SK-N-SH (cell line): Measurements from ENCODE around the gene RAB20. TPM values are rescaled to one million over a fixed set of nuclear protein-coding genes. Genes with fewer than 3 reads are reported as not detected.

ENCODE experiments used
- CTCF ChIA-PET: fragments of 300-600, 350-600 bp; formaldehyde crosslinking; extraction: SDS; loops from one replicate; lab custom pipeline; 2021; lab: Yijun Ruan, JAX
- POLR2A ChIA-PET: fragments of 350-600 bp; sonication (Branson Sonifier 250); formaldehyde crosslinking; extraction: SDS; loops from one replicate; lab custom pipeline; 2020; ENCODE audit warnings: antibody characterized with exemption, inconsistent platforms; lab: Yijun Ruan, JAX
- DNase-seq: peaks from one replicate; pipeline ENCODE4 v3.0.0; 2012
- H2AFZ ChIP-seq: fragments of 200-600 bp; sonication (generic); 2 replicates; pipeline ENCODE4 v1.8.1; 2016; ENCODE audit warnings: antibody characterized with exemption, mild to moderate bottlenecking, low read depth
- H3F3A ChIP-seq: fragments of 200-600 bp; sonication (generic); replicated peaks from 2 replicates; pipeline ENCODE3; 2016; ENCODE audit warnings: antibody characterized with exemption, mild to moderate bottlenecking; ENCODE audit not compliant: insufficient read depth
- H3K27ac ChIP-seq, 2 experiments: fragments of 200-500 bp in 1 of 2; fragments of 200-600 bp in 1 of 2; sonication (Bioruptor generic) in 1 of 2; sonication (generic), shearing (Covaris generic) in 1 of 2; 2 replicates each; pipeline versions ENCODE4 v1.5.1 to v1.6.1; 2014 to 2016; ENCODE audit warnings: low read depth in 2 of 2, inconsistent platforms in 1 of 2, low read length in 1 of 2, mild to moderate bottlenecking in 1 of 2, mixed read lengths in 1 of 2
- H3K27me3 ChIP-seq: fragments of 200-600 bp; sonication (generic), shearing (Covaris generic); 2 replicates; pipeline ENCODE4 v1.6.1; 2016; ENCODE audit warnings: mixed run types; ENCODE audit not compliant: insufficient read depth
- H3K36me3 ChIP-seq, 2 experiments: fragments of 200-500 bp in 1 of 2; fragments of 200-600 bp in 1 of 2; sonication (Bioruptor generic) in 1 of 2; sonication (generic) in 1 of 2; replicated peaks in 1 of 2; 2 replicates each; pipeline versions ENCODE3 to v1.5.1; 2014 to 2016; ENCODE audit warnings: low read length in 1 of 2, mild to moderate bottlenecking in 1 of 2; ENCODE audit not compliant: insufficient read depth in 2 of 2, control insufficient read depth in 1 of 2
- H3K4me1 ChIP-seq, 2 experiments: fragments of 200-500 bp in 1 of 2; fragments of 200-600 bp in 1 of 2; sonication (Bioruptor generic) in 1 of 2; sonication (generic), shearing (Covaris generic) in 1 of 2; 2 replicates each; pipeline versions ENCODE4 v1.5.1 to v1.6.1; 2014 to 2016; ENCODE audit warnings: low read depth in 1 of 2, low read length in 1 of 2, mixed run types in 1 of 2; ENCODE audit not compliant: insufficient read depth in 2 of 2, control insufficient read depth in 1 of 2
- H3K4me2 ChIP-seq: fragments of 200-600 bp; sonication (generic), shearing (Covaris generic); 2 replicates; pipeline ENCODE4 v1.6.1; 2017; ENCODE audit warnings: mixed run types
- H3K4me3 ChIP-seq, 2 experiments: fragments of 200-500 bp in 1 of 2; fragments of 200-600 bp in 1 of 2; sonication (Bioruptor generic) in 1 of 2; sonication (generic), shearing (Covaris generic) in 1 of 2; 2 replicates each; pipeline versions ENCODE4 v1.5.1 to v1.8.1; 2014 to 2016; ENCODE audit warnings: low read depth in 2 of 2, inconsistent platforms in 1 of 2, low read length in 1 of 2, mild to moderate bottlenecking in 1 of 2, mixed read lengths in 1 of 2, moderate library complexity in 1 of 2
- H3K79me2 ChIP-seq: fragments of 200-600 bp; sonication (generic); 2 replicates; pipeline ENCODE4 v1.8.1; 2017; ENCODE audit warnings: mild to moderate bottlenecking; ENCODE audit not compliant: insufficient read depth
- H3K9ac ChIP-seq: fragments of 200-600 bp; sonication (generic); 2 replicates; pipeline ENCODE4 v1.6.1; 2017; ENCODE audit warnings: mixed run types
- H3K9me2 ChIP-seq: fragments of 200-600 bp; sonication (generic); 2 replicates; pipeline ENCODE4 v1.6.1; 2017; ENCODE audit warnings: mixed run types
- H3K9me3 ChIP-seq: fragments of 200-600 bp; sonication (generic); 2 replicates; pipeline ENCODE4 v1.6.1; 2017; ENCODE audit warnings: mixed run types, mild to moderate bottlenecking, moderate library complexity
- H4K20me1 ChIP-seq: fragments of 200-600 bp; sonication (generic); 2 replicates; pipeline ENCODE4 v1.6.1; 2017; ENCODE audit warnings: mild to moderate bottlenecking, mixed run types; ENCODE audit not compliant: insufficient read depth
- ELF1 ChIP-seq: IDR thresholded peaks from 2 replicates; pipeline ENCODE4 v1.4.0; 2012
- EP300 ChIP-seq, 2 experiments: IDR thresholded peaks; 2 replicates each; pipeline versions ENCODE4 v1.4.0 to v1.6.1; 2012; ENCODE audit warnings: borderline replicate concordance in 1 of 2, low read depth in 1 of 2, low read length in 1 of 2
- EZH2phosphoT487 ChIP-seq: fragments of 200-600 bp; sonication (generic); IDR thresholded peaks from 2 replicates; pipeline ENCODE4 v1.6.1; 2017; ENCODE audit warnings: low read depth, mixed run types, mild to moderate bottlenecking, antibody characterized with exemption, moderate library complexity, borderline replicate concordance
- FOSL2 ChIP-seq: IDR thresholded peaks from 2 replicates; pipeline ENCODE4 v1.4.0; 2012; ENCODE audit warnings: low read depth, mild to moderate bottlenecking, moderate library complexity, borderline replicate concordance
- GABPA ChIP-seq: IDR thresholded peaks from 2 replicates; pipeline ENCODE4 v1.4.0; 2012; ENCODE audit warnings: low read depth, mild to moderate bottlenecking
- GATA2 ChIP-seq: sonication (generic); formaldehyde crosslinking; IDR thresholded peaks from 2 replicates; pipeline ENCODE4 v1.5.0; 2020; ENCODE audit warnings: mild to moderate bottlenecking, missing genetic modification reagents
- MXI1 ChIP-seq: IDR thresholded peaks from 2 replicates; pipeline ENCODE4 v1.6.1; 2012; ENCODE audit warnings: mild to moderate bottlenecking, low read depth, low read length, improper control_type of control experiment
- NRF1 ChIP-seq: IDR thresholded peaks from 2 replicates; pipeline ENCODE4 v1.6.1; 2012; ENCODE audit warnings: low read depth, mild to moderate bottlenecking, low read length
- POLR2AphosphoS5 ChIP-seq: IDR thresholded peaks from 2 replicates; pipeline ENCODE4 v1.6.1; 2012; ENCODE audit warnings: low read depth, low read length
- RAD21 ChIP-seq: IDR thresholded peaks from 2 replicates; pipeline ENCODE4 v1.6.1; 2012; ENCODE audit warnings: mild to moderate bottlenecking, low read length
- RFX5 ChIP-seq: IDR thresholded peaks from 2 replicates; pipeline ENCODE4 v1.6.1; 2012; ENCODE audit warnings: mild to moderate bottlenecking, improper control_type of control experiment, low read length
- RXRA ChIP-seq: IDR thresholded peaks from 2 replicates; pipeline ENCODE4 v1.4.0; 2012; ENCODE audit warnings: low read depth, mild to moderate bottlenecking, borderline replicate concordance
- SIN3A ChIP-seq: IDR thresholded peaks from 2 replicates; pipeline ENCODE4 v1.6.1; 2012; ENCODE audit warnings: low read depth, mild to moderate bottlenecking, low read length, moderate library complexity, borderline replicate concordance
- SMC3 ChIP-seq: IDR thresholded peaks from 2 replicates; pipeline ENCODE4 v1.6.1; 2012; ENCODE audit warnings: low read depth, low read length, improper control_type of control experiment
- TAF1 ChIP-seq: IDR thresholded peaks from 2 replicates; pipeline ENCODE4 v1.6.1; 2012; ENCODE audit warnings: low read depth, mild to moderate bottlenecking, low read length, moderate library complexity, borderline replicate concordance
- YY1 ChIP-seq: IDR thresholded peaks from 2 replicates; pipeline ENCODE4 v1.4.0; 2012; ENCODE audit warnings: low read depth, mild to moderate bottlenecking
- WGBS: methylation state at CpG from one replicate; pipeline ENCODE4 v1.1.6; 2017; ENCODE audit warnings: low lambda C conversion rate; 5-methylcytosine and 5-hydroxymethylcytosine counted together
- polyA plus RNA-seq, 3 experiments: library from polyadenylated mRNA; depleted of rRNA; stranded (reverse); fragments of >200 nt; gene quantifications; 2 replicates each; pipeline ENCODE4 v1.2.3, GENCODE V29; 2012
- TF ChIP-seq, protein P1 (sequence below): IDR thresholded peaks from 2 replicates; pipeline ENCODE4 v1.4.0; 2012; ENCODE audit warnings: low read depth
- TF ChIP-seq, protein P2 (sequence below): fragments of 150-350 bp; IDR thresholded peaks from 2 replicates; pipeline ENCODE4 v1.6.1; 2017; ENCODE audit warnings: antibody characterized with exemption, low read length, low read depth, borderline replicate concordance
- TF ChIP-seq, protein P3 (sequence below): IDR thresholded peaks from 2 replicates; pipeline ENCODE4; 2012
- TF ChIP-seq, protein P4 (sequence below): IDR thresholded peaks from 2 replicates; pipeline ENCODE4 v1.4.0; 2012; ENCODE audit warnings: low read depth, borderline replicate concordance

Gene RAB20
- polyA plus RNA-seq, 1 of the 3 experiments (the other 2 are of a cell fraction), result 5.2 TPM

DNA sequence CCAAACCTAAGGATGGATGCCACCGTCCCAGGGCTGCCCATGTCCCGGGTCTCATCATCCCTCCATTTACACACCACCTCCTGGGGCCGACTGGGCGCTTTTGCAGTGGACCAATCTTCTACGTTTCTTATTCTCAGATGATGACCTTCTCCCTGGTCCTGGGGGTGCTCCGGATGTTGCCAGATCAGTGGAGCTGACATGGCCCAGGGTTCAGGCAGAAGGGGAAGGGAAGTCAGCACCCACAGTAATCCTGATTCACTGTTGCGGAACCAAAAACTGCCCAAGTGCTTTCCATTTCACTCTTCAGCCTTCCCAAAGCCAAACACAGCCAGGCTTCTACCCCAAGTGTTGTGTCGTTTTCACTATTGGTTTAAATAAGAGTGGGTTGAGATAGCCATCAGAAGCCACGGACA, 29.8 kb downstream of the RAB20 start:
- Histone ChIP-seq H3K36me3 (no peaks in the 10 kb centered on the region), H3K9me3 (no peaks in the 10 kb centered on the region), H3K27ac (no peak overlapping the region), H3K4me2 (no peak overlapping the region), H3K4me3 (no peak overlapping the region), H3K79me2 (no peaks in the 10 kb centered on the region), H3K9ac (no peak overlapping the region), H3K4me1 (no peaks in the 10 kb centered on the region; a peak in 1 of 4 replicates), H4K20me1 (no peaks in the 10 kb centered on the region), H3K9me2 (no peaks in the 10 kb centered on the region), H2AFZ (no peak overlapping the region), H3F3A (no peaks in the 10 kb centered on the region), H3K27me3 (no peaks in the 10 kb centered on the region)
- ChIA-PET CTCF (interaction anchor here (1.5 kb wide), 1 partner anchor 76 kb away, joined by 4 read pairs; no protein-coding TSS in a partner anchor), POLR2A (no interaction called here)
- no peak for DNase-seq
- TF ChIP-seq EP300 (IDR thresholded peaks at IDR 0.05; ENCODE audit: borderline replicate concordance in 1 of 2, low read depth in 1 of 2, low read length in 1 of 2) (no peak), MXI1 (no peak), YY1 (no peak), SMC3 (no peak), NRF1 (no peak), ELF1 (no peak), RFX5 (no peak), EZH2phosphoT487 (no peak), FOSL2 (no peak), GABPA (no peak), GATA2 (CRISPR knock-in tag) (no peak), SIN3A (no peak), RXRA (no peak), POLR2AphosphoS5 (no peak), TAF1 (no peak), RAD21 (no peak)
- TF ChIP-seq, protein P1, sequence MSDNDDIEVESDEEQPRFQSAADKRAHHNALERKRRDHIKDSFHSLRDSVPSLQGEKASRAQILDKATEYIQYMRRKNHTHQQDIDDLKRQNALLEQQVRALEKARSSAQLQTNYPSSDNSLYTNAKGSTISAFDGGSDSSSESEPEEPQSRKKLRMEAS, result no peak
- TF ChIP-seq, protein P2, sequence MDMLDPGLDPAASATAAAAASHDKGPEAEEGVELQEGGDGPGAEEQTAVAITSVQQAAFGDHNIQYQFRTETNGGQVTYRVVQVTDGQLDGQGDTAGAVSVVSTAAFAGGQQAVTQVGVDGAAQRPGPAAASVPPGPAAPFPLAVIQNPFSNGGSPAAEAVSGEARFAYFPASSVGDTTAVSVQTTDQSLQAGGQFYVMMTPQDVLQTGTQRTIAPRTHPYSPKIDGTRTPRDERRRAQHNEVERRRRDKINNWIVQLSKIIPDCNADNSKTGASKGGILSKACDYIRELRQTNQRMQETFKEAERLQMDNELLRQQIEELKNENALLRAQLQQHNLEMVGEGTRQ, result no peak
- TF ChIP-seq, protein P3, sequence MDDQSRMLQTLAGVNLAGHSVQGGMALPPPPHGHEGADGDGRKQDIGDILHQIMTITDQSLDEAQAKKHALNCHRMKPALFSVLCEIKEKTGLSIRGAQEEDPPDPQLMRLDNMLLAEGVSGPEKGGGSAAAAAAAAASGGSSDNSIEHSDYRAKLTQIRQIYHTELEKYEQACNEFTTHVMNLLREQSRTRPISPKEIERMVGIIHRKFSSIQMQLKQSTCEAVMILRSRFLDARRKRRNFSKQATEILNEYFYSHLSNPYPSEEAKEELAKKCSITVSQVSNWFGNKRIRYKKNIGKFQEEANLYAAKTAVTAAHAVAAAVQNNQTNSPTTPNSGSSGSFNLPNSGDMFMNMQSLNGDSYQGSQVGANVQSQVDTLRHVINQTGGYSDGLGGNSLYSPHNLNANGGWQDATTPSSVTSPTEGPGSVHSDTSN, result no peak
- TF ChIP-seq, protein P4, sequence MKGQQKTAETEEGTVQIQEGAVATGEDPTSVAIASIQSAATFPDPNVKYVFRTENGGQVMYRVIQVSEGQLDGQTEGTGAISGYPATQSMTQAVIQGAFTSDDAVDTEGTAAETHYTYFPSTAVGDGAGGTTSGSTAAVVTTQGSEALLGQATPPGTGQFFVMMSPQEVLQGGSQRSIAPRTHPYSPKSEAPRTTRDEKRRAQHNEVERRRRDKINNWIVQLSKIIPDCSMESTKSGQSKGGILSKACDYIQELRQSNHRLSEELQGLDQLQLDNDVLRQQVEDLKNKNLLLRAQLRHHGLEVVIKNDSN, result no peak
- 88% methylated on average over 9 of the region's 9 CpGs for WGBS
